Uterus (tissue), 2 donors: ENCODE results near the gene UPF3A.

Source experiments
- CTCF ChIP-seq, 4 experiments: fragments of 200-600 bp in 2 of 4; fragments of 450-650 bp in 2 of 4; sonication (generic) in 2 of 4; IDR thresholded peaks; one replicate each; pipeline ENCODE4 v1.5.1; 2016 to 2019; ENCODE audit warnings: antibody characterized with exemption in 4 of 4, mild to moderate bottlenecking in 2 of 4, moderate library complexity in 1 of 4
- POLR2A ChIP-seq, 2 donors: fragments of 450-650 bp; IDR thresholded peaks; one replicate each; pipeline ENCODE4 v1.6.1; 2016; ENCODE audit warnings: antibody characterized with exemption in 2 of 2, mild to moderate bottlenecking in 1 of 2, moderate library complexity in 1 of 2

GRCh38 chr13:114269281-114269770 is 12.1 kb upstream of the UPF3A start:
- no peak for TF ChIP-seq CTCF (IDR thresholded peaks at IDR 0.05)
- TF ChIP-seq POLR2A (IDR thresholded peaks at IDR 0.05) = no peak
